ENCODE measurements around the gene ZGPAT. TPM values are rescaled to one million over a fixed set of nuclear protein-coding genes. Genes with fewer than 3 reads are reported as not detected.

ZGPAT gene
- total and polyA plus RNA-seq, 2 of the 4 experiments (the other 2 are of a cell fraction) = 13.4 to 20.2 TPM

DNA sequence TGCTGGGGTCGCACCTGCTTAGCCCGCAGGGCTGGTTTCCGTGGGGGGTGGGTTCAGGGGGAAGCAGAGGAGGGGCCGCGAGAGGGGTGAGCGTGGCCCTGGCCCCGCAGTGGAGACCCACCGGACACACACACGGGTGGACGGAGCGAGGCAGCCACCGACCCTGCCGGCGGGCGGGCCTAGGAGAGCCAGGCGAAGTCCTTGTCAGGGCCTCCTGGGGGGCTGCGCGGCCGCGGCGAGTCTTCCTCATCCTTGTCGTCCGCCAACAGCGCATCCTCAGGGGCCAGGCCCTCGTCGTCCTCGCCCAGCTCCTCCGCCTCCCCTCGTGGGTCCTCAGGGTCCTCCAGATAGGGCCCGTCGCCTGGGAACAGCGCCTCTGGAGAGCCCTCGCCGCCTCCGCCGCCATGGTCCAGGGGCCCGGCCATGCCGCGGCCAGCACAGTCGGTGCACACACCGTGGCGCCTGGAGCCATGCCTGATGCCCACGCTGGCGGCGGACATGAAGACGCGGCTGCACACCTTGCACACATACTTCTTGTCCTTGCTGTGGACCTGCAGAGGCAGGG is 39.0 kb downstream of the ZGPAT start:
- H2BK20ac ChIP-seq (ENCODE audit: low read depth, low read length) = no peak overlapping the region
- H3K23ac ChIP-seq (ENCODE audit: low read depth, low read length) = no peak overlapping the region
- no peak for TF ChIP-seq FOS (IDR thresholded peaks at IDR 0.05; ENCODE audit: low read depth, low read length)
- TF ChIP-seq MAFK (IDR thresholded peaks at IDR 0.05; ENCODE audit: low read depth, low read length) = no peak
- TF ChIP-seq, protein P1, sequence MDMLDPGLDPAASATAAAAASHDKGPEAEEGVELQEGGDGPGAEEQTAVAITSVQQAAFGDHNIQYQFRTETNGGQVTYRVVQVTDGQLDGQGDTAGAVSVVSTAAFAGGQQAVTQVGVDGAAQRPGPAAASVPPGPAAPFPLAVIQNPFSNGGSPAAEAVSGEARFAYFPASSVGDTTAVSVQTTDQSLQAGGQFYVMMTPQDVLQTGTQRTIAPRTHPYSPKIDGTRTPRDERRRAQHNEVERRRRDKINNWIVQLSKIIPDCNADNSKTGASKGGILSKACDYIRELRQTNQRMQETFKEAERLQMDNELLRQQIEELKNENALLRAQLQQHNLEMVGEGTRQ (IDR thresholded peaks at IDR 0.05; ENCODE audit: low read depth, low read length) = no peak
- TF ChIP-seq SMC3 (IDR thresholded peaks at IDR 0.05; ENCODE audit: low read depth, low read length) = no peak
- no peak for TF ChIP-seq RFX5 (IDR thresholded peaks at IDR 0.05; ENCODE audit: low read depth, low read length)
- no peak for TF ChIP-seq CEBPB (IDR thresholded peaks at IDR 0.05; ENCODE audit: low read depth, low read length)
- TF ChIP-seq CHD1 (IDR thresholded peaks at IDR 0.05; ENCODE audit: low read depth, low read length) = no peak
- TF ChIP-seq, protein P2, sequence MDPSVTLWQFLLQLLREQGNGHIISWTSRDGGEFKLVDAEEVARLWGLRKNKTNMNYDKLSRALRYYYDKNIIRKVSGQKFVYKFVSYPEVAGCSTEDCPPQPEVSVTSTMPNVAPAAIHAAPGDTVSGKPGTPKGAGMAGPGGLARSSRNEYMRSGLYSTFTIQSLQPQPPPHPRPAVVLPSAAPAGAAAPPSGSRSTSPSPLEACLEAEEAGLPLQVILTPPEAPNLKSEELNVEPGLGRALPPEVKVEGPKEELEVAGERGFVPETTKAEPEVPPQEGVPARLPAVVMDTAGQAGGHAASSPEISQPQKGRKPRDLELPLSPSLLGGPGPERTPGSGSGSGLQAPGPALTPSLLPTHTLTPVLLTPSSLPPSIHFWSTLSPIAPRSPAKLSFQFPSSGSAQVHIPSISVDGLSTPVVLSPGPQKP (IDR thresholded peaks at IDR 0.05; ENCODE audit: borderline replicate concordance, low read depth, low read length) = no peak
- no peak for TF ChIP-seq RAD21 (IDR thresholded peaks at IDR 0.05; ENCODE audit: low read length)
- no peak for TF ChIP-seq RCOR1 (IDR thresholded peaks at IDR 0.05; ENCODE audit: insufficient replicate concordance, low read length)
- H3K27ac ChIP-seq (ENCODE audit: insufficient read depth, low read length) = no peak overlapping the region
- CTCF ChIA-PET = no interaction called here
- dilution Hi-C loops (cut with HindIII; ENCODE audit: low sequenced_read_pairs, unreplicated experiment) = no loop called here
- H3K9me3 ChIP-seq (ENCODE audit: control insufficient read depth, insufficient read depth, low read length) = no peaks in the 10 kb centered on the region
- H3K4ac ChIP-seq (ENCODE audit: low read depth, low read length) = no peak overlapping the region
- no peak overlapping the region for H4K8ac ChIP-seq (ENCODE audit: low read depth in 2 of 2, low read length in 2 of 2)
- WGBS, 2 experiments (ENCODE audit: extremely low coverage in 2 of 2, insufficient read length in 1 of 2) = 95% methylated on average over 11 of the region's 47 CpGs; no CpG with 5 or more reads in 1 of the 2 experiments
- no peak overlapping the region for H4K5ac ChIP-seq (ENCODE audit: low read depth, low read length)
- no peak overlapping the region for H3K4me2 ChIP-seq (ENCODE audit: low read depth, low read length)
- H3K56ac ChIP-seq (ENCODE audit: extremely low read depth, insufficient read depth, low read length) = no peak overlapping the region
- H3K79me1 ChIP-seq (ENCODE audit: low read depth in 1 of 2, low read length in 2 of 2) = peaks cover 0 to under 1% of the 10 kb centered on the region in 2 experiments; a peak in 1 of 4 replicates
- no peaks in the 10 kb centered on the region for H3K4me1 ChIP-seq (ENCODE audit: control insufficient read depth, insufficient read depth, low read length)
- H2AK9ac ChIP-seq (replicated peaks; ENCODE audit: low read depth, low read length, poor library complexity) = no peak overlapping the region
- no peak overlapping the region for H2BK5ac ChIP-seq (ENCODE audit: low read depth, low read length, poor library complexity, severe bottlenecking)
- H3K9me1 ChIP-seq (ENCODE audit: insufficient read depth, low read length) = no peaks in the 10 kb centered on the region
- ATAC-seq (ENCODE audit: low read depth) (no peak), DNase-seq (no peak)
- H3K36me3 ChIP-seq (ENCODE audit: control insufficient read depth, insufficient read depth, low read length) = peaks cover 24% of the 10 kb centered on the region; the same call in 1 of the 2 replicates
- intact Hi-C loops (cut with micrococcal nuclease) = no loop called here
- in situ Hi-C loops (cut with MboI; ENCODE audit: low sequenced_read_pairs) = no loop called here
- H3K4me3 ChIP-seq (ENCODE audit: insufficient read depth, low read depth, low read length) = no peak overlapping the region
- no peak overlapping the region for H3K14ac ChIP-seq (replicated peaks; ENCODE audit: low read depth, low read length)
- H2BK120ac ChIP-seq (ENCODE audit: low read depth, low read length) = no peak overlapping the region
- H2AK5ac ChIP-seq (ENCODE audit: low read depth, low read length) = no peak overlapping the region
- no peaks in the 10 kb centered on the region for H3K27me3 ChIP-seq (ENCODE audit: control insufficient read depth, insufficient read depth, low read length)
- POLR2A ChIA-PET (ENCODE audit: unreplicated experiment) = no interaction called here
- H2BK15ac ChIP-seq (ENCODE audit: low read depth, low read length) = no peak overlapping the region
- no peaks in the 10 kb centered on the region; the same call in 1 of the 2 replicates for H4K20me1 ChIP-seq (ENCODE audit: insufficient read depth, low read length)
- no peak overlapping the region for H4K91ac ChIP-seq (ENCODE audit: insufficient read depth, low read depth, low read length)
- H3K18ac ChIP-seq (ENCODE audit: low read depth, low read length) = no peak overlapping the region
- no peak overlapping the region for H3K9ac ChIP-seq (ENCODE audit: low read depth, low read length)
- H2AFZ ChIP-seq (replicated peaks; ENCODE audit: low read length, poor library complexity) = no peak overlapping the region
- no TSS peak for BruUV-seq (replicated peaks)

All from IMR-90 (cell line).